CD4-positive, alpha-beta memory T cell (primary cell): Measurements from ENCODE around the gene SIX5. TPM values are rescaled to one million over a fixed set of nuclear protein-coding genes. Genes with fewer than 3 reads are reported as not detected.

Source experiments
- CTCF ChIA-PET: fragments of 350-600 bp; sonication (Branson Sonifier 250); formaldehyde crosslinking; loops from one replicate; lab custom pipeline; 2021; ENCODE audit warnings: inconsistent platforms; ENCODE audit not compliant: partially characterized antibody; lab: Charles Lee
- POLR2A ChIA-PET: fragments of 350-600 bp; sonication (Branson Sonifier 250); formaldehyde crosslinking; loops from one replicate; lab custom pipeline; 2021; ENCODE audit not compliant: partially characterized antibody; lab: Charles Lee
- DNase-seq, 5 donors: peaks; one replicate each; pipeline versions ENCODE4 v3.0.0 to v3.0.0-alpha.2; 2020 to 2022; ENCODE audit warnings: mixed read lengths in 1 of 5
- H3K27ac ChIP-seq: one replicate; pipeline ENCODE4 v1.7.0; 2013; ENCODE audit warnings: low read depth, low read length
- H3K27me3 ChIP-seq: 2 replicates; pipeline ENCODE4 v1.7.0; 2013; ENCODE audit warnings: mild to moderate bottlenecking, low read length, moderate library complexity; ENCODE audit not compliant: insufficient read depth
- H3K36me3 ChIP-seq: 2 replicates; pipeline ENCODE4 v1.7.0; 2013; ENCODE audit warnings: mild to moderate bottlenecking, low read length, moderate library complexity; ENCODE audit not compliant: insufficient read depth
- H3K4me1 ChIP-seq: 2 replicates; pipeline ENCODE4 v1.7.0; 2013; ENCODE audit warnings: mild to moderate bottlenecking, low read length, moderate library complexity; ENCODE audit not compliant: insufficient read depth
- H3K4me3 ChIP-seq, 2 donors: one replicate each; pipeline ENCODE4 v1.7.0; 2013; ENCODE audit warnings: low read length in 2 of 2, mild to moderate bottlenecking in 1 of 2
- H3K9me3 ChIP-seq, 2 donors: one replicate each; pipeline ENCODE4 v1.7.0; 2013; ENCODE audit warnings: low read length in 2 of 2, control low read depth in 1 of 2; ENCODE audit not compliant: control insufficient read depth in 1 of 2
- H3K27ac Mint-ChIP-seq, 7 donors: one replicate each; pipeline ENCODE4 v1.8.0; 2020 to 2021; ENCODE audit warnings: mixed read lengths in 7 of 7, mild to moderate bottlenecking in 6 of 7, inconsistent platforms in 3 of 7, moderate library complexity in 3 of 7
- H3K27me3 Mint-ChIP-seq, 2 donors: one replicate each; pipeline ENCODE4 v1.8.0; 2020 to 2021; ENCODE audit warnings: mixed read lengths in 2 of 2
- H3K36me3 Mint-ChIP-seq, 2 donors: one replicate each; pipeline ENCODE4 v1.8.0; 2020 to 2021; ENCODE audit warnings: mixed read lengths in 2 of 2, inconsistent platforms in 1 of 2, mild to moderate bottlenecking in 1 of 2
- H3K4me1 Mint-ChIP-seq, 4 donors: one replicate each; pipeline ENCODE4 v1.8.0; 2020 to 2021; ENCODE audit warnings: mixed read lengths in 4 of 4, mild to moderate bottlenecking in 1 of 4
- H3K4me3 Mint-ChIP-seq, 8 donors: one replicate each; pipeline ENCODE4 v1.8.0; 2020 to 2021; ENCODE audit warnings: mixed read lengths in 8 of 8, mild to moderate bottlenecking in 7 of 8, moderate library complexity in 6 of 8, inconsistent platforms in 3 of 8
- H3K9me3 Mint-ChIP-seq, 8 donors: one replicate each; pipeline ENCODE4 v1.8.0; 2020 to 2021; ENCODE audit warnings: mixed read lengths in 8 of 8, mild to moderate bottlenecking in 5 of 8, inconsistent platforms in 3 of 8, moderate library complexity in 1 of 8
- intact Hi-C: fragments of 100-400 bp; cut with micrococcal nuclease; formaldehyde crosslinking; loops from one replicate; pipeline ENCODE4 v1.15.1; 2023
- polyA plus RNA-seq, 2 donors: library from polyadenylated mRNA; unstranded; fragments of 300-500 nt; fragmentation: Illumina TruSeq; gene quantifications; one replicate each; pipeline ENCODE4 v1.2.3, GENCODE V29; 2021
- total RNA-seq, 2 experiments: library from RNA; stranded (reverse); gene quantifications; one replicate each; pipeline ENCODE4 v1.2.3, GENCODE V29; 2021

Gene SIX5
- total and polyA plus RNA-seq, 4 experiments from 2014 or later = 0.08 to 1.7 (median 1.5) TPM; not detected in 1

GRCh38 chr19:45763691-45764294, 5.3 kb downstream of the SIX5 start:
- intact Hi-C loops = no loop called here
- H3K27me3 Mint-ChIP-seq = peaks cover 2 to 8% of the 10 kb centered on the region in 2 donors
- no peak overlapping the region for H3K4me3 Mint-ChIP-seq
- H3K4me1 Mint-ChIP-seq = peaks cover 0 to 1% (median under 1%) of the 10 kb centered on the region in 4 donors
- H3K27ac Mint-ChIP-seq = no peak overlapping the region
- POLR2A ChIA-PET = no interaction called here
- CTCF ChIA-PET = no interaction called here
- Histone ChIP-seq H3K4me3 (no peak overlapping the region), H3K9me3 (no peaks in the 10 kb centered on the region), H3K27me3 (no peaks in the 10 kb centered on the region), H3K4me1 (peaks cover 5% of the 10 kb centered on the region), H3K36me3 (no peaks in the 10 kb centered on the region), H3K27ac (no peak overlapping the region)
- no peak for DNase-seq
- H3K36me3 Mint-ChIP-seq = no peaks in the 10 kb centered on the region
- no peaks in the 10 kb centered on the region for H3K9me3 Mint-ChIP-seq

GRCh38 chr19:45762870-45763631, 6.0 kb downstream of the SIX5 start:
- Mint-ChIP-seq H3K4me3 (no peak overlapping the region), H3K9me3 (no peaks in the 10 kb centered on the region), H3K27me3 (peaks cover 2 to 8% of the 10 kb centered on the region in 2 donors), H3K27ac (no peak overlapping the region), H3K4me1 (peaks cover 0 to 1% (median 0%) of the 10 kb centered on the region in 4 donors), H3K36me3 (no peaks in the 10 kb centered on the region)
- POLR2A ChIA-PET = no interaction called here
- CTCF ChIA-PET = interaction anchor here (0.7 kb wide), 1 partner anchor 37 kb away, joined by 3 read pairs; no protein-coding TSS in a partner anchor
- Histone ChIP-seq H3K4me1 (peaks cover 4% of the 10 kb centered on the region), H3K9me3 (no peaks in the 10 kb centered on the region), H3K27me3 (no peaks in the 10 kb centered on the region), H3K27ac (no peak overlapping the region), H3K36me3 (no peaks in the 10 kb centered on the region), H3K4me3 (no peak overlapping the region)
- no peak for DNase-seq
- intact Hi-C loops = no loop called here

DNA sequence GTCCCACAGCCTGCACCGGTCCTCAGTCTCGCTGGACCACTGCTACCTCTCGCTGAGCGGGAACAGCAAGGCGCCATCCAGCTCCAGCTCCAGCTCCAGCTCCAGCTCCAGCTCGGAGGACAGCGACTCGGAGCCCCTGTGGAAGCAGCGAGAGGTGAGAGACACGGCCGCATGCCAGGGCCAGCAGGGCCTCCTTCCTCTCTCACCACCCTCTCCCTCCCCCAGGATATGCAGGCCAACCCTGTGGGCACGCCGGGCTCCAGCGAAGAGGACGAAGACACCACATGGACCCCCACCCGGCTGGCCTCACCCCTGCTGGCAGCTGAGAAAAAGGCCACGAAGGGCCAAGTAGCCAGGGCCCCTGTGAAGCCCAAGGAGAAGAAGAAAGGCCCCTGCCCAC, 7.3 kb downstream of the SIX5 start:
- no peak for DNase-seq
- Histone ChIP-seq H3K27me3 (no peaks in the 10 kb centered on the region), H3K27ac (no peak overlapping the region), H3K9me3 (no peaks in the 10 kb centered on the region), H3K4me3 (no peak overlapping the region), H3K4me1 (no peaks in the 10 kb centered on the region), H3K36me3 (no peaks in the 10 kb centered on the region)
- no peaks in the 10 kb centered on the region for H3K9me3 Mint-ChIP-seq
- ChIA-PET POLR2A (no interaction called here), CTCF (no interaction called here)
- intact Hi-C loops = no loop called here
- H3K4me1 Mint-ChIP-seq = peaks cover 0 to 1% (median 0%) of the 10 kb centered on the region in 4 donors
- no peak overlapping the region for H3K27ac Mint-ChIP-seq
- no peaks in the 10 kb centered on the region for H3K36me3 Mint-ChIP-seq
- H3K27me3 Mint-ChIP-seq = peaks cover 2 to 8% of the 10 kb centered on the region in 2 donors
- no peak overlapping the region for H3K4me3 Mint-ChIP-seq

DNA sequence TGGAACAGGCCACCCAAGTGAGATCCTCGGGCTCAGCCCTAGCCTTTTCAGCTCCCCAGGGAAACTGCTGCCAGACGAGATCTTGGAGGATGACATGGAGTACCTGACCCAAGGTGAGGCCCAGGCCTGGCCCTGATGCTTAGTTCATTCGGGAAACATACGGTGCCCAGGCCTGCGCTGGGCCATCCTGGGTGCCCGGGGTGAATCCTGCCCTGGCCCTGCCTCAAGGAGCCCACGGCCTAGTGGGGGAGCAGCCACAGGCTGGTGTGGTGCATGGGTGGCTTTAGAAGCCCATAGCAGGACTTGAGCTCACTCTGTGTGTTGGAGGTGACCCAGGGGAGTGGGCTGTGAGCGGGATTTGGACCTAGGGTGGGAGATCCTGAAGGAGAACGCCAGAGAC, 10.1 kb downstream of the SIX5 start:
- Histone ChIP-seq H3K4me3 (no peak overlapping the region), H3K27me3 (no peaks in the 10 kb centered on the region), H3K4me1 (no peaks in the 10 kb centered on the region), H3K9me3 (no peaks in the 10 kb centered on the region), H3K36me3 (no peaks in the 10 kb centered on the region), H3K27ac (no peak overlapping the region)
- CTCF ChIA-PET = no interaction called here
- intact Hi-C loops = no loop called here
- POLR2A ChIA-PET = no interaction called here
- H3K27ac Mint-ChIP-seq = no peak overlapping the region
- no peak for DNase-seq
- H3K4me1 Mint-ChIP-seq = peaks cover 0 to 1% (median 0%) of the 10 kb centered on the region in 4 donors
- H3K27me3 Mint-ChIP-seq = peaks cover 0 to 2% of the 10 kb centered on the region in 2 donors
- no peaks in the 10 kb centered on the region for H3K9me3 Mint-ChIP-seq
- no peak overlapping the region for H3K4me3 Mint-ChIP-seq
- H3K36me3 Mint-ChIP-seq = no peaks in the 10 kb centered on the region

GRCh38 chr19:45757695-45758094, 11.4 kb downstream of the SIX5 start:
- Histone ChIP-seq H3K36me3 (no peaks in the 10 kb centered on the region), H3K4me1 (no peaks in the 10 kb centered on the region), H3K27me3 (no peaks in the 10 kb centered on the region), H3K9me3 (no peaks in the 10 kb centered on the region), H3K27ac (no peak overlapping the region), H3K4me3 (no peak overlapping the region)
- no peaks in the 10 kb centered on the region for H3K9me3 Mint-ChIP-seq
- no peaks in the 10 kb centered on the region for H3K36me3 Mint-ChIP-seq
- intact Hi-C loops = no loop called here
- ChIA-PET CTCF (no interaction called here), POLR2A (no interaction called here)
- H3K27ac Mint-ChIP-seq = no peak overlapping the region
- H3K4me1 Mint-ChIP-seq = peaks cover 0 to 3% (median 0%) of the 10 kb centered on the region in 4 donors
- peaks cover 0 to 4% of the 10 kb centered on the region in 2 donors for H3K27me3 Mint-ChIP-seq
- H3K4me3 Mint-ChIP-seq = no peak overlapping the region
- no peak for DNase-seq

- H3K9me3 ChIP-seq = no peaks in the 10 kb centered on the region
- H3K36me3 ChIP-seq = no peaks in the 10 kb centered on the region
- POLR2A ChIA-PET = no interaction called here
- CTCF ChIA-PET = interaction anchor here (2.4 kb wide), 1 partner anchor 45 kb away, joined by 9 read pairs; no protein-coding TSS in a partner anchor
- H3K27me3 ChIP-seq = no peaks in the 10 kb centered on the region
- Mint-ChIP-seq H3K36me3 (no peaks in the 10 kb centered on the region), H3K27me3 (peaks cover 0 to 3% of the 10 kb centered on the region in 2 donors), H3K27ac (no peak overlapping the region), H3K4me1 (peaks cover 0 to 2% (median 0%) of the 10 kb centered on the region in 4 donors), H3K4me3 (no peak overlapping the region), H3K9me3 (no peaks in the 10 kb centered on the region)
- no peak for DNase-seq
- no peak overlapping the region for H3K27ac ChIP-seq
- intact Hi-C loops = no loop called here
- no peak overlapping the region for H3K4me3 ChIP-seq
- no peaks in the 10 kb centered on the region for H3K4me1 ChIP-seq
Measured at GRCh38 chr19:45754323-45754722, 14.7 kb downstream of the SIX5 start.

- H3K4me1 ChIP-seq = no peaks in the 10 kb centered on the region
- H3K27ac Mint-ChIP-seq = no peak overlapping the region
- ChIA-PET CTCF (interaction anchor here (0.7 to 2.4 kb wide), 2 partner anchors 19 to 46 kb away, joined by 3 to 9 read pairs; no protein-coding TSS in a partner anchor), POLR2A (no interaction called here)
- no peaks in the 10 kb centered on the region for H3K9me3 ChIP-seq
- H3K4me1 Mint-ChIP-seq = peaks cover 0 to 2% (median 0%) of the 10 kb centered on the region in 4 donors
- no peak overlapping the region for H3K4me3 Mint-ChIP-seq
- no peak overlapping the region for H3K27ac ChIP-seq
- no peaks in the 10 kb centered on the region for H3K9me3 Mint-ChIP-seq
- DNase-seq = no peak
- intact Hi-C loops = no loop called here
- H3K4me3 ChIP-seq = no peak overlapping the region
- H3K36me3 ChIP-seq = no peaks in the 10 kb centered on the region
- H3K27me3 ChIP-seq = no peaks in the 10 kb centered on the region
- no peaks in the 10 kb centered on the region for H3K36me3 Mint-ChIP-seq
- H3K27me3 Mint-ChIP-seq = peaks cover 0 to 2% of the 10 kb centered on the region in 2 donors
Measured at GRCh38 chr19:45753548-45753947, 15.5 kb downstream of the SIX5 start.
